Fibroblast of pulmonary artery (primary cell): ENCODE data around the gene NCCRP1.

Experiments used
- DNase-seq: peaks from one replicate; pipeline ENCODE4 v3.0.0-alpha.2; 2010; ENCODE audit warnings: low read depth
- H3K4me3 ChIP-seq: replicated peaks from 2 replicates; pipeline ENCODE4 v1.5.1; 2011; ENCODE audit warnings: low read depth, mild to moderate bottlenecking, control low read depth, low read length, moderate library complexity
- TF ChIP-seq, protein P1 (sequence below): IDR thresholded peaks from 2 replicates; pipeline ENCODE4 v1.5.1; 2011; ENCODE audit warnings: mild to moderate bottlenecking, control low read depth, low read length, inconsistent platforms; ENCODE audit errors: missing control alignments

Gene NCCRP1

DNA sequence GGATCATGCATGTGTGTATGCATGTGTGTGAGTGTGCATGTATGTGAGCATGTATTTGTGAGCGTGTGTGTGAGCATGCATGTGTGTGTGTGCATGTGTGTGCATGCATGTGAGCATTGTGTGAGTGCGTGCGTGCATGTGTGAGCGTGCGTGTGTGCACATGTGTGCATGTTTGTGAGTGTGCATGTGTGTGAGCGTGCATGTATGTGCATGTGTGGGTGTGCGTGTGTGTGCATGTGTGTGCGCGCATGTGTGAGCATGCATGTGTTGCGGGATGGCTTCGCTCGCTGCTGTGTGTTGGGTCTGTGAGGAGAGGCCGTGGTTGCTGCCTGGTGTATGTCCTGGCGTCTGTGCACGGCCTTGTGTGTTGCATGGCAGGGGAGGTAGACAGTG, 38.8 kb upstream of the NCCRP1 start:
- DNase-seq: no peak
- TF ChIP-seq, protein P1, sequence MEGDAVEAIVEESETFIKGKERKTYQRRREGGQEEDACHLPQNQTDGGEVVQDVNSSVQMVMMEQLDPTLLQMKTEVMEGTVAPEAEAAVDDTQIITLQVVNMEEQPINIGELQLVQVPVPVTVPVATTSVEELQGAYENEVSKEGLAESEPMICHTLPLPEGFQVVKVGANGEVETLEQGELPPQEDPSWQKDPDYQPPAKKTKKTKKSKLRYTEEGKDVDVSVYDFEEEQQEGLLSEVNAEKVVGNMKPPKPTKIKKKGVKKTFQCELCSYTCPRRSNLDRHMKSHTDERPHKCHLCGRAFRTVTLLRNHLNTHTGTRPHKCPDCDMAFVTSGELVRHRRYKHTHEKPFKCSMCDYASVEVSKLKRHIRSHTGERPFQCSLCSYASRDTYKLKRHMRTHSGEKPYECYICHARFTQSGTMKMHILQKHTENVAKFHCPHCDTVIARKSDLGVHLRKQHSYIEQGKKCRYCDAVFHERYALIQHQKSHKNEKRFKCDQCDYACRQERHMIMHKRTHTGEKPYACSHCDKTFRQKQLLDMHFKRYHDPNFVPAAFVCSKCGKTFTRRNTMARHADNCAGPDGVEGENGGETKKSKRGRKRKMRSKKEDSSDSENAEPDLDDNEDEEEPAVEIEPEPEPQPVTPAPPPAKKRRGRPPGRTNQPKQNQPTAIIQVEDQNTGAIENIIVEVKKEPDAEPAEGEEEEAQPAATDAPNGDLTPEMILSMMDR: no peak
- no peak overlapping the region for H3K4me3 ChIP-seq

- H3K4me3 ChIP-seq: no peak overlapping the region
- TF ChIP-seq, protein P1: no peak
- DNase-seq: no peak
Observed at GRCh38 chr19:39158646-39159260, 38.0 kb upstream of the NCCRP1 start.

- TF ChIP-seq, protein P1: no peak
- peak; percentile 65 for DNase-seq
- H3K4me3 ChIP-seq: no peak overlapping the region
Observed at GRCh38 chr19:39160523-39160861, 36.3 kb upstream of the NCCRP1 start.

- H3K4me3 ChIP-seq: no peak overlapping the region
- no peak for DNase-seq
- TF ChIP-seq, protein P1: no peak
Observed at GRCh38 chr19:39160889-39161672, 35.7 kb upstream of the NCCRP1 start.

- TF ChIP-seq, protein P1: no peak
- no peak for DNase-seq
- no peak overlapping the region for H3K4me3 ChIP-seq
Observed at GRCh38 chr19:39162441-39163043, 34.2 kb upstream of the NCCRP1 start.

GRCh38 chr19:39163621-39164020, 33.1 kb upstream of the NCCRP1 start:
- H3K4me3 ChIP-seq: no peak overlapping the region
- DNase-seq: no peak
- TF ChIP-seq, protein P1: no peak
